Pulmonary artery endothelial cell (primary cell): ENCODE results near the gene ASB18. TPM values are rescaled to one million over a fixed set of nuclear protein-coding genes. Genes with fewer than 3 reads are reported as not detected.

ENCODE experiments used
- DNase-seq: peaks from one replicate; pipeline ENCODE4 v3.0.0-alpha.2; 2011; ENCODE audit warnings: low read depth, low spot score
- total RNA-seq: library from RNA; depleted of rRNA; stranded (reverse); fragments of >200 nt; gene quantifications from 2 replicates; pipeline ENCODE4 v1.2.3, GENCODE V29; 2014

ASB18 gene
- total RNA-seq, 1 donor from 2014 or later, result not detected

DNA sequence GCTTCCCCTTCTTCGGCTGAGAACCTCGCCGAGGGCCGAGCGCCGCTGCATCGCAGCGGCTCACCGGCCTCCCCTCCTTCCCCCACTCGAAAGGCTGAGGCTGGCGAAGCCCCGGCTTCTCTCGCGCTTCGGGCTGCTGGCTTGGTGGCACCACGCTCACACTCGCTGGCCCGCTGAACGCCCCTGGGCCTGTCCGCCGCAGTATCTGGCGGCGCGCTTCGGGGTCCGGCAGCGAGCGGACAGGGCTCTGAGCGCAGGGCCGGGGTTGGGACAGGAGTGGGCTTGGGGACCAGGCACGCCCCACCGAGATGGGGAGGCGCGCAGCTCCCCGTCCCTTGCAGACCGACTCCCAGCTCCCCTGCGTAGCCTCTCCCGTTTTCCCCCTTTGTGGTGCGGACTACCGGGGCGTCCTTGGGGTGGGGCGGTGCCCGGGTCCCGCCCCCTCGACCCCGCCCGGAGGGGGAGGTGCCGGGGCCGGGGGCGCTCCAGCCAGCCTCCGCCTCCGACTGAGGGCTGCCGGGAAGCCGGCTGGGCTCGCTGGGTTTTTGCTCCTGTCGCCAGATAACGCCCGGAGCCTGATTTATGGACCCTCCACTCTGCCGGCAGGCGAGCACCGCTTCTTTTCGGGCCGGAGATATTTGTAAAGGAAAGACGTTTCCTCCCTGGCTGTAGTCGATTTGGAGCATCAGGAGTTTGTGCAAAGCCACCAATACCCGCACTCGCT, 99.8 kb downstream of the ASB18 start:
- no peak for DNase-seq

DNA sequence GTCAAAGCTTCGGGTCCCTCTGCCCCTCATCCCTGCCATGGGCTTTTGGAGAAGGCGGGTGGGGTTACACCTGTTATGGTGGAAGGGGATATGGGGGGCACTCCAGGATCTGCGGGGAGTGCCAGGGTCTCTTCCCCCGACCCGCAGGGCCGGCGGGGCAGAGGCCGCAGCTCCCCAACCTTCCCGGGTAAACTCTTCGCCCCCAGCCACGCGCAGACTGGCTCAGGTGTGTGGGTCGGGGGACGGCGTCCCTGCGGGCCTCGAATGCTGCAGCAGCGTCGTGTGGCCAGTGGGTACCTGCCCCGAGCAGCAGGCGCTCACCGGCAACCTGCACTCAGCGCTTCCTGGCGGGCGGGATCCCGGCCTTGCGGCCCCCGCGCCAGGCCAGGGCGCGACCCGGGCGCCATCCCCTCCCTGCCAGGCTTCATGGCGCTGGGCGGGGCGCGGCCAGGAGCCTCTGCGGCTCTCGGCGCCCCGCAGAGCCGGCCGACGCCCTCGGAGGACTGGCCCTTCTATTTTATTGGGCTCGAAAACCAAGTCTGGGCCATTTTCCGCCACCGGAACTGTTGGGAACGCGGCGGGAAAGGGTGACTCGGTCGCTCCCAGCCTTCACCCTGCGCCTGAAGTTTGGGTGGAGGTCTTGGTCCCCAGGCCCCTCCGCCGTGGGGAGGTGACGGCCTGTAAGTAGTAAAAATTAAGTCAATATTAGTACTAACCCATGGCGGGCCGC, 100.6 kb downstream of the ASB18 start:
- no peak for DNase-seq

DNA sequence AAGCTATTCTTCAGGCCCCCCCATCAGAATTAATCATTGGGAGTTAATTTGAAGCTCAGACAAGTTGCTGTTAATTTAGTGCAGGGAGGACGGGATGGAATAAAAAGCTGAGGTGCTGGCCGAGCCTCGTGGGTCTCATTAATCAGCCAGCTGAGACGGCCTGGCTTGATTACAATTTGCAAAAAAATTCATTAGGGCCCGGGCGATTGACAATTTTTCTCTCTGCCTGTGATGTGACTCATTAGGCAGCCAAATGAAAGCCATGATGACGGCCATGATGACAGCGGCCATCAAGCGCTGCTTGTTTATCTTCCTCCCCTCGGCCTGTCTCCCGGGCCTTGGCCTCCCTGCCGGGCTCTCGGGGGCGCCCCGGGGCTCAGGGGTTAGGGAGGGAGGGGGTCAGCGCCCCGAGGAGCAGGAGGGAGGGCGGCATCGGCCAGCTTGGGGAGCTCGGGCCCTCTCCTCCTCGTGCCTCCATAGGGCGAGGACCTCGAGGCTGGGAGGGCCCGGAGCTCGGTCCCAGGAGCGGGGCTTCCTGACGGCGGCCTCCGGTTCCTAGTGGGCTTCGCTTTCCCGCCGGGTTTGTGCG, 101.2 kb downstream of the ASB18 start:
- no peak for DNase-seq

DNA sequence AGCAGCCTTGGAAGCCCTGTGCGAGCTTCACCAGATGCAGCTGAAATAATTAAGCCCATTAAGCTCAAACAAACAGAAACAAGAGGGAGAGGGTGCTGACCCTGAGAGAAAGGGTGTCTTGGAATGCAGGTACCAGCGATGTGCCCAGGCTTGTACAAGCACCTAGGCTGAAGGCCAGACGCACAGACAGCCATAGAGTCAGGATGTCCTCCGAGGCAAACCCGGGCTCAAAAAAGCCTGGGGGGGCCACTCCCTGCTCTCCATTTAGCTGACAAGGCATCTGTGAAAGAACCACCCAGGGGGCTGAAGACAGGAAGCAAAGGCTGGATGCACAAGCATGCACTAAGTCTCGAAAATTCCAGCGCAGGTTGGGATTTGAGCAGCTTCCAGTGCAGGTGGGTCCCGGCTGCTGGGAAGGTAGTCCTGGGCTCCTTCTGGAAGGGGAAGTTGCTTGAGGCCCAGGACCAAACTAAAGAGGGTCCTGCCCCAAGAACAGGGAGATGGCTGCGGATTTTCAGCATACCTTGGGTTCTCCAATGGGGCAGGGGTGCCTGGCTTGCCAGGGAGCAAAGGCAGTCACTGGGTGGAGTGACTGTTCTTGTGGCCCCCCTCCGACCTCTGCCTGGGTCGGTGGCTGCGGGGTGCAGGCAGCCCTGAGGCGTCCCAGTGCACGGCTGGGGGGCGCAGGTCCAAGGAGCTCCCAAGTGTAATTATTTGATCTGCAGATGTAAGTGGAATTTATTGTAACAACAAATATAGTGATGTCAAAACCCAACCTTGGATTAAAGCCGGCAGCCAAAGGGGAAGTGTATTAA, 102.0 kb downstream of the ASB18 start:
- no peak for DNase-seq

DNA sequence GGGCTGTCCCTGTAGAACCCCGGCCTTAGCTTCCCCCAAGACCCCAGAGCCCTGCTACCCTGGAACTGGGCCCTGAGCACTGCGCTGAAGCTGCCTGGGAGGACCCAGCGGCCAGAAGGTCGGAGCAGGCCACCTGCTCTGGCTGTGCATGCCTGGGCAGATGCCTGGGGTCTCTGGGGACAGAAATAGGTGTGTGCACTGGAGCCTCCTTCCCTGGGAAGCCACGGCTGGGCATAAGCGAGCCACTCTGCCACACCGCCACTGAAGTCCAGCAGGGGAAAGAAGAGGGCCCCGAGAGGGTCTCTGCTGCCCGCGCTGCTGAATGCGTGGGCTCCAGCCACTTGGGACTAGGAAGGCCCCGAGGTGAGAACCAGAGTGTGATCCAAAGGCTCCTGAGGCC, 102.7 kb downstream of the ASB18 start:
- no peak for DNase-seq

DNA sequence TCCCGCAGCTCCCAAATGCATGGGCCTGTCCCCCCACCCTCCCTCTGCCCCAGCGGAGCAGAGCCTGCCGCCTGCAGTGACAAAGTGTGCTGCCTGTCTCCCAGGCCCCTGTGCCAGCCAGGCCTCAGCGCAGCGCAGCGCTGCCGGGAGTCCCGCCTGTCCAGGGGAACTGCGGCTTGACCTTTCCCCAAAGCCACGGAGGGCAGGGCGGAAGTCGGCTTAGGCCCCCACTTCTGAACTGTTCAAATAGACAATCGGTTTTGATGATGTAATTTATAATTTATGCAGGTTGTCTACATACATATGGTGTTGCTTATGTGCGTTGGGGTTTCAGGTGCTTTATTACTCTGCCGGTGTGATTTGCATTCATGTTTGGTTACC, 103.1 kb downstream of the ASB18 start:
- DNase-seq, result no peak

DNA sequence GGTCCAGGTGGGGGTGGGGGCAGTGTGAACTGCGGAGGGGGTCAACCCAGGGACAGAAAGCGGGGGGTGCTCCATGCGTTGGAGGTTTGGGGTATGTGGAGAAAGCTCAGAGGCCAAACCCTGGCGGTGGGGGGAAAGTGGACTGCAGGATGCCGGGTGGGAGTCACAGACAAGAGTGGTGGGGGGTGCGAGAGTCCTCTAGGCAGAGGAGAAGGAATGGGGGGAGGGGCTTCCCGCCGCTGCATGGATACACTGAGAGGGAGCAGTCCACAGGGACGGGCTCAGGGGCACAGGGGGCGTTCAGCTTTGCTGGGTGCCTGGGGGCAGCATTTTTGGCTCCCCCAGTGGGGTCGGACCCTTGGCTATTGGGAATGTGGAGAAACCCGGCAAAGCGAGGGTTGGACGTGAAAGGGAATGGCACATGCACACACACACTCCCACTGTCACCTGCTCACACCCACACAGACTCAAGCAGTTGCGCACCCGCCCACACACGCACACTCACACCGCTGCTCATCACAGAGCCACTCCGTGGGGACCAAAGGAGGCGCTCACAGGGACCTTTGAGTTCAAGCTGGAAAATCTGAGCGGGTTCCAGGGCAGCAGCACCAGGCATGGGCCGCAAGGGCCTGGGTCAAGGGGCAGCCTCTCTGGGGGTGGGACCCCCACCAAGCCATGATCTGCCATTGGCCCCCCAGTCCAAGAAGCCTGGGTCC, 103.7 kb downstream of the ASB18 start:
- no peak for DNase-seq

DNA sequence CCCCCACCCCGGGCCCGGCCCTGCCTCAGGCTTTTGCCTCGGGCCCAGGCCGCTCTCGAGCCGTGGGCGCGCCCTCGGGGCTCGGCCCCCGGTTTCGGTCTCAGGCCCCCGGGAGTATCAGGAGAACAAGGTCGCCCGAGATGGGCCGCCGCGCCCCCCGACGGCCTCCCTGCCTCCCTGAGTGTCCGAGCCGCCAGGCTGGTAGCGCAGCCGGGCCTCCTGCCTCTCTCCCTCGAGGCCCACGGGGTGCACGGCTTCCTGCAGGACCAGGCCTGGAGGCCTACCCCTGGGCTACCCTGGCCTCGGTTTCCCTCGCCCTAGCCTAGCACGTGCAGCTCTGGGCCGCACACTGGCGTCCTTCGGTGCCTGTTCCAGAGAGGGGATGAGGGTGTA, 104.4 kb downstream of the ASB18 start:
- DNase-seq, result no peak

DNA sequence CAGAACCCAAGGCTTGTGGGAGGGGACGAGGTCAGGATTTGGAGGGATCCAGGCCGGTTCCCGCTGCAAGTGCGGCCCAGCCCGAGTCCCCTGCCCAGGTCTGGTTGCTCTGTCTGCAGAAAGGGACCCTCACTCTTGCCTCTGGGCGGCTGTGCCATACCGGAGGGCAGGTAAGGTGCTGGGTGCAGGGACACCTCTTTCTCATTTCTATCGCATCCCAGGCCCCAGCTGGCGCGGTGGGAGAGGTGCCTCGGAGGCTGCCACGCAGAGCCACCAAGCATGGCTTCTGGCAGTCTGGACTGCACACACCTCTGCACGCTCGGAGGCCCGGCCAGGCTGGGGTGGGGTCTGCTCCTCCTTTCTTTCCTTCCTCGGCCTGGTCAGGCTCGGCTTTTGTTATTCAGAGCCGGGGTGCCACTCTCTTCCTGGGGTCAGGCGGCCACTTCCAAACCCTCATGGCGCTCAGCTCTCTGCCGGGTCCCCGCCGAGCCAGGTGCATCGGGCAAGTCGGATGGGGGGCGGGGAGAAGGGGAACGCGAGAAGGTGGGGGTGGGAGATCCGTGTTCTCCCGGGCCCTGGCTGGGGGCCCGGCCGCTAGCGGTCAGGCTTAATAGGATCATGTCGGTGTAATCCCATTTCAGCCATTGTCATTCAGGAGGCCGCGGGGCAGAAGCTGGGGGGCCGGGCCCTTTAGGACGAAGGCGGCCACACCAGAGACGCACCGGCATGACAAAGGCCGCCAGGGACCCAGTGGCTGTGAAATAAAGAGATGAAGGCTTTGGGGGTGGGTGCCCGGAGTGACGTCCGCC, 105.0 kb downstream of the ASB18 start:
- DNase-seq, result no peak

DNA sequence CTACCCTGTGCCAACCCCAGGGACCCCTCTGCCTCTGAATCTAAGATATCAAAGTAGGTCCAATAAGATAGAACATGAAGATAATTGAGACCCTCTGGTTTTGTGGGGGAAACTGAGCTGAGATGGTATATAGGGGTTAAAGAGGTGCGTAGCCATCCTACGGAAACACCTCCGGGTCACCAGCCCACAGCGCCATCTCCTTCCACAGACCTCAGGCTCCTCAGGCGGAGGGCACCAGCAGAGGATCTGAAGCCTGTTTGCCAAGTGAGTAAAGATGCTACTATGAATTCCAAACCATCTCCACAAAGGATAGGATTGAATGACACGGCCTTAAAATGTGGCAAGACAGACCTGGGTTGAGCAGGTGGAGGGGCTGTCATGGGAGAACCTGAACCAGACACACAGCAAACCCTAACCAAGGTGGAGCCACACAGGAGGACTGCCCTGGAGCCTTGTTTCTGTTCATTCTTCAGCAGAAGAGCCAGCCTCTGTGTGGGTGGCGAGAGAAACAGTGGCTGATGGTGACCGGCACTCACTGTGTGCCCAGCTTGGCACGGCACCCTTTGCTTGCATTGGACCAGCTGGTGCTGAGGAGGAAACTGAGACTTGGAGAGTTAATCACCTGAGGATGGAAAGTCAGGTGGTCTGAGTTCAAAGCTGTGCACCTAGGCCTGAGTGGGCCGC, 106.2 kb downstream of the ASB18 start:
- DNase-seq, result no peak

DNA sequence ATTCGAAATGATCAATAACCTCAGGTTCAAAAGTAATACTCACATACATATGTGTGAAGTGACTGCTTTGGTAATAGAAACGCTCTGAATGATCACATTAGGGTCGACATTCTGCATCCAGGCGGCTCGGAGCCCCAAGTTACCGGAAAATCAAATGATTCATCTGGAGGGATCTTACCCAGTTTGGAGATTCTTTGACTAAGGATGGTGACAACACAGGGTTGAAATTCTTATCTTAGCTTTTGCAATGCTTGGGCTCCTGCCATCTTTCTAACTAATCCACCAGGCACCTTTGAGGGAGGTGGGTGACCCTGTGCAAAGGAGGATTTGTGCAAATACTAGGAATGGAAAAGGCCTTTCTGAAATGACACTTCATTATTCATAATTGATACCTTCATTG, 106.8 kb downstream of the ASB18 start:
- DNase-seq, result no peak

DNA sequence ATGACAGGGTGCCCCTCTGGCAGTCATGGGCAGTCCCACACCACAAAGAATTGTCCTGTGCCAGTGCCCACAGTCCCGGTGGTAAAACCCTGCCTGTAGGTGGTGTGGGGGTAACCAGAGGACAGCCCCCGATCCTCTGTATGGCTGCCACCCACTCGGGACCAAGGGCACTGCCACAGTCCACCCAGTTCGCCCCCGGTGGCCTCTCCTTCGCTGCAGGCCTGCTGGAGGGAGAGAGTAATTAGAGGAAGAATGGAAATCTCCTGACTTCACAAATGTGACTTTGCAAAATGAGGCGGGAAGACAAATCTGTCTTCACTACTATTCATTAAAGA, 107.4 kb downstream of the ASB18 start:
- DNase-seq, result no peak

DNA sequence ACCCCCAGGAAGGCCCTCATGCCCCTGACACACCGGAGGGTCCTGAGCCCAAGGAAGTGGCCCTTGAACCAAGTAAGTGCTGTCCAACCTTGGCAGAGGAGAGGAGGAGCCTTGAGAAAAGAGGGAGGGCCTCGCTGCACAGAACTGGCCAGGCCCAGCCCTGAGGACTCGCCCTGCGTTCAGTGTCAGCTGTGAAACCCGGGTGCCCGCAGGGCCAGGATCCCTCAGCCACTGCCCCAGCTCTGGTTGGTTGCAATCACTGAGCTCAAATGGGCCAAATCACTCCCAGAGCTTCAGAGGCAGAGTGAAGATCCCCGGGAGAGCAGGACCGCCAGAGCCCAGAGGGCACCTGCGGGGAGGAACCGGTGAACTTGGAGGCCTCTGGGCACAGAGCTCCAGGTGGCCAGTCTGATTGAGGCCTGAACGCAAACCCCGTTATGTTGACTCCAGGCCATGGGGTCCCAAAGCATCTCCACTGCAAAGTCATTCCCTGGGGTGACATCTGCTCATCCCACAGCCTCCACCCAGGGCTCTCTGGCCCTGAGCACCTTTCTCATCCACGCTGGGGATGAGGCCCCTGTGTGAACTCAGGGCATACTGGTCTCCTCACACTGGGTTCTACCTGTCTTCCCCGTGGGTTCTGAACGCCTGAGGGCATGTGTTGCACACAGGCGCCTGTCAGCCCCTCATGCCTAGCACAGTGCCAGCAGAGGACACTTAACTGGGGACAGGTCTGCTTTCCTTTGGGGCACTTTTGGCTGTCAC, 107.9 kb downstream of the ASB18 start:
- no peak for DNase-seq

DNA sequence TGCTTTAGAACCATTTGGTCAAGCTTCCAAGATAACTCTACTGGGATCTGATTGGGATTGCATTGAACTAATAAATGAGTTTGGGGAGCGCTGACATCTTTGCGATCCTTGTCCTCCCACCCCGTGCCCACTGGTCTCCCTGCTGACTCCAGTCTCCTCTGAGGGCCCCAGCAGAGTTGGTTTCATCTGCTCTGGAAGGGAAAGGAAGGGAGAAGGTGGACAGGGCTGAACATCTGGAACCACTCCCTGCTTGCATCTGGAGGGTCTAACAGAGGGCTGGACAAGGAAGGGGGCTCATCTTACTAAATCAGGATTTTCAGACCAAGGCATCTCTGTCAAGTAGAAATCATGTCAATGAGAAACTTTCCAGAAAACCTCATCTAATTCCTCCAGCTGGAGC, 108.8 kb downstream of the ASB18 start:
- no peak for DNase-seq

DNA sequence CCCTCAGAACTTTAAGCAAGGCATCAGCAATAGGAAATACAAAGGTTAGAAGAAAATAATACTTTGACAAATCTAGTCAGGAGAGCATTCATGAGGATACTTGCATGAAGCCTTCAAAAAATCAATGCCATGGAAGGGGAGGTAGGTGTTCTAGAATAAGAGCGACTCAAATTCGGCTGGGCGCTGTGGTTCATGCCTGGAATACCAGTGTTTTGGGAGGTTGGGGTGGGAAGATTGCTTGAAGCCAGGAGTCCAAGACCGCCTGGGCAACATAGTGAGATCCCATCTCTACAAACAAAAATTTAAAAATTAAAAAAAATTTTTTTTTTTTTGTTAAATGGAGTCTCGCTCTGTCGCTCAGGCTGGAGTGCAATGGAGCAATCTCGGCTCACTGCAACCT, 117.8 kb downstream of the ASB18 start:
- no peak for DNase-seq

DNA sequence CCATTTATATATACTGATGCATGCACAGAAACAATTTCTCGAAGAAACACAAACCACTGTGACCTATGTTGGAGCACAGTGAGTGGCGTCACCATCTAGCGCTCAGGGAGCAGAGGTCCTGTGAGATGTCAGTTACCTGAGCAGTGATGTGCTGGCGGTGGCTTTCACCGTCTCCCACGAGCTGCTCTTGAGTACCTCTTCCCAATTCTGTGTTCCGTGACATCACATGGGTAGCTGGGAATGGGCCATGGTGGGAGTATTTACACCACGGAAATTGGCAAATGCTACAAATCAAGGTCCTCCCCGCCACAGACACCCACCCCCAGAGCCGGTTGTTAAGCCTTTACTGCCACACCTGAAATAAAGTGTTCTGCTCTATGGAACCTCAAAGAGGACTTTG, 120.4 kb downstream of the ASB18 start:
- DNase-seq, result no peak
